ENCODE results near the gene SYT3. TPM values are rescaled to one million over a fixed set of nuclear protein-coding genes. Genes with fewer than 3 reads are reported as not detected.

SYT3 gene, protein sequence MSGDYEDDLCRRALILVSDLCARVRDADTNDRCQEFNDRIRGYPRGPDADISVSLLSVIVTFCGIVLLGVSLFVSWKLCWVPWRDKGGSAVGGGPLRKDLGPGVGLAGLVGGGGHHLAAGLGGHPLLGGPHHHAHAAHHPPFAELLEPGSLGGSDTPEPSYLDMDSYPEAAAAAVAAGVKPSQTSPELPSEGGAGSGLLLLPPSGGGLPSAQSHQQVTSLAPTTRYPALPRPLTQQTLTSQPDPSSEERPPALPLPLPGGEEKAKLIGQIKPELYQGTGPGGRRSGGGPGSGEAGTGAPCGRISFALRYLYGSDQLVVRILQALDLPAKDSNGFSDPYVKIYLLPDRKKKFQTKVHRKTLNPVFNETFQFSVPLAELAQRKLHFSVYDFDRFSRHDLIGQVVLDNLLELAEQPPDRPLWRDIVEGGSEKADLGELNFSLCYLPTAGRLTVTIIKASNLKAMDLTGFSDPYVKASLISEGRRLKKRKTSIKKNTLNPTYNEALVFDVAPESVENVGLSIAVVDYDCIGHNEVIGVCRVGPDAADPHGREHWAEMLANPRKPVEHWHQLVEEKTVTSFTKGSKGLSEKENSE
- total RNA-seq = not detected

GRCh38 chr19:50639121-50640112, at the start of gene SYT3:
SYT3 (minus strand) TSS chr19:50639881; CDS start chr19:50637411, 2,470 bp downstream.
- H3K9me3 Mint-ChIP-seq = peaks cover 7% of the 10 kb centered on the region
- peaks cover 47% of the 10 kb centered on the region for H3K27me3 Mint-ChIP-seq (ENCODE audit: low read depth)
- CTCF ChIA-PET = no interaction called here
- H3K4me1 Mint-ChIP-seq (ENCODE audit: low read depth) = peaks cover 7% of the 10 kb centered on the region
- peaks cover 2% of the 10 kb centered on the region for H3K36me3 Mint-ChIP-seq (ENCODE audit: low read depth)
- peak; percentile 48 for DNase-seq
- H3K4me3 Mint-ChIP-seq = peak within 1 kb of the TSS; percentile 56
- H3K27ac Mint-ChIP-seq = no peak within 1 kb of the TSS
- intact Hi-C loops (cut with micrococcal nuclease) = no loop called here

DNA sequence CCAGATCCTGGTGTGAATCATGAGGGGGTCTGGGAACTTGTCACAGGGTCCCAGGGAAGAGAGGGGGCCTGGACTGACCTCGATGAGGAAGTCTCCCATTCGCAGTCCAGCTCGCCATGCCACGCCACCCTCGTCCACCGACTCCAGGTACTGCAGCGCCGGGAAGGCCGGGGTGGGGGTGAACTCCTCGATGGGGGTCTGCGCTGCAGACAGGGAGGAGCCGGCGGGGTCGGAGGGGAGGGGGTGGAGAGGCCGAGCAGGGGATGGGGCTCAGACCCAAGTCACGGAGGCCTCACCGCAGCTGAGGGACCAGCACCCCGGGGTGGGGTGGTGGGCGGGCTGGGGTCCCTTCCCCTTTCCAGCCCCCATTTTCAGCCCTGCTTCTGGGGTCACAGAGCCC, 49.1 kb upstream of the SYT3 start:
- DNase-seq = no peak
- CTCF ChIA-PET = no interaction called here
- Mint-ChIP-seq H3K36me3 (ENCODE audit: low read depth) (no peaks in the 10 kb centered on the region), H3K27ac (no peak overlapping the region), H3K9me3 (no peaks in the 10 kb centered on the region), H3K4me1 (ENCODE audit: low read depth) (no peaks in the 10 kb centered on the region), H3K4me3 (no peak overlapping the region), H3K27me3 (ENCODE audit: low read depth) (peaks cover 54% of the 10 kb centered on the region)
- intact Hi-C loops (cut with micrococcal nuclease) = no loop called here

DNA sequence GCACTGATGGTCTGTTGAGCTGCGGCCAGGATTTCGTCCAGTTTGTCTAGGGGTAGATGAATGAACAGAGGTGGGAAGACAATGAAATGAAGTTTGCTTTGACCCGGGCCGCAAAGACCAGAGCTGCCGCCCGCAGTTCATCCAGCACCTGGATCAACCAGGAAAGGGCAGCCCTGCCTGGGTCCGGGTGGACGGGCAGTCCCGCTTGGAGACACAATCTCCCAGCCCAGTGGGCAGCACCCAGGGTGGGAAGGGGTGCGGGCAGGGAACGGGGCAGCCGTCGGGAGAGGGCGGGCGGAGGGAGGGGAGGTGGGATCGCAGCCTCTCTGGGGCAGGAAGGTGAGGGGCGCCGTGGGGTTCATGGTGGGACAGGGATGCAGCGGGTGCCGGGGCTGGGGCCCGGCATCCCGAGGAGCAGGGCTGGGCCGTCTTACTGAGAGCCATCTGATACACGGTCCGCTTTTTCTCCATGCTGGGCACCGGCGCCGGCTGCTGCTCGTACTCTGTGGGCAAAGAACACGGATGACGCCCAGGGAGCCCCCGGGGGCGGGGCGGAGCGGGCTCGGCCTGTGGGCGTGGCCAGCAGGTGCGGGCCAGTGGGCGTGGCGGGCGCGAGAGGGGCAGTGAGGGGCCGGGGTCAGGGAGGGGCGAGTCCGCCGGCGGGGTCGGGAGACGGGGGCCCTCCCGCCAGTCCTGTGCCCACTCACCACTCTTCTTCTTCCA, 46.8 kb upstream of the SYT3 start:
- DNase-seq = no peak
- H3K9me3 Mint-ChIP-seq = no peaks in the 10 kb centered on the region
- intact Hi-C loops (cut with micrococcal nuclease) = no loop called here
- H3K27ac Mint-ChIP-seq = no peak overlapping the region
- no peak overlapping the region for H3K4me3 Mint-ChIP-seq
- H3K36me3 Mint-ChIP-seq (ENCODE audit: low read depth) = no peaks in the 10 kb centered on the region
- peaks cover 40% of the 10 kb centered on the region for H3K27me3 Mint-ChIP-seq (ENCODE audit: low read depth)
- H3K4me1 Mint-ChIP-seq (ENCODE audit: low read depth) = no peaks in the 10 kb centered on the region
- CTCF ChIA-PET = no interaction called here

DNA sequence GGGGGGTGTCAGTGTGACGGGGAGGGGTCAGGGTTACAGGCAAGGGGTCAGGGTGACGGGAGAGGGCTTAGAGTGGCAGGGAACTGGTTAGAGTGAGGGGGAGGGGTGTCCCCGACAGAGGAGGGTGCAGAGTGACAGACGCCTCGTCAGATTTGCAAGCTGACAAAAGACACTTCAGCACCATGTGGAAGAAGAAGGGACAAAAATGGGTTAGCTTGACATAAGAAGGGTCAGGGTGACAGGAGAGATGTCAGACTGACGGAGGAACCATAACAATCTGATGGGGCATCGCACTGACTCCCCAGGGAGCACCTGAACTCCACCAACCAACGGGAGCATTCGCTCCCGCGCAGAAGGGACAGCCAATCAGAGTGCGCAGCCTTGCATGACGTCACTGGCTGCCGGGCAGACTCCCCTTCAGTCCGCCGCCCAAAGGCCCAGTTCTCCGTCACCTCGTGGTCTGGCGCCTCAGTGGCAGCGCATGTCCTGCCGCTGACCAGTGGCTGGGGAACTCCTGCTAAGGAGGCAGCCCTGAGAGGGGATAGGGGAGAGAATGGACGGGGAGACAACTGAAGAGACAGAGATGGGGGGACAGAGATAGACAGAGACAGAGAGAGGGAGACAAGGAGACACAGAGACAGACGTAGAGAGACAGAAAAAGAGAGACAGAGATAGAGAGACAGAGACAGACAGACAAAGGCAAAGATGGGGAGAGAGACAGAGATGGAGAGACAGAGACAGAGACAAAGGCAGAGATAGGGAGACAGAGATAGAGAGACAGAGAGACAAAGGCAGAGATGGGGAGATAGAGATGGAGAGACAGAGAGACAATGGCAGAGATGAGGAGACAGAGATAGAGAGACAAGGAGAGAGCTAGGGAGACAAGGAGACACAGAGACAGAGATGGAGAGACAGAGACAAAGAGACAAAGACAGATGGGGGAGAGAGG, 39.8 kb upstream of the SYT3 start:
- no peaks in the 10 kb centered on the region for H3K36me3 Mint-ChIP-seq (ENCODE audit: low read depth)
- intact Hi-C loops (cut with micrococcal nuclease) = no loop called here
- CTCF ChIA-PET = no interaction called here
- H3K9me3 Mint-ChIP-seq = no peaks in the 10 kb centered on the region
- H3K4me1 Mint-ChIP-seq (ENCODE audit: low read depth) = peaks cover 6% of the 10 kb centered on the region
- no peak overlapping the region for H3K27ac Mint-ChIP-seq
- no peak overlapping the region for H3K4me3 Mint-ChIP-seq
- peaks cover 50% of the 10 kb centered on the region for H3K27me3 Mint-ChIP-seq (ENCODE audit: low read depth)
- peak; percentile 75 for DNase-seq

GRCh38 chr19:50678323-50678722, 38.6 kb upstream of the SYT3 start:
- intact Hi-C loops (cut with micrococcal nuclease) = no loop called here
- CTCF ChIA-PET = no interaction called here
- H3K9me3 Mint-ChIP-seq = no peaks in the 10 kb centered on the region
- peaks cover 6% of the 10 kb centered on the region for H3K4me1 Mint-ChIP-seq (ENCODE audit: low read depth)
- no peaks in the 10 kb centered on the region for H3K36me3 Mint-ChIP-seq (ENCODE audit: low read depth)
- no peak overlapping the region for H3K4me3 Mint-ChIP-seq
- DNase-seq = no peak
- H3K27me3 Mint-ChIP-seq (ENCODE audit: low read depth) = peaks cover 55% of the 10 kb centered on the region
- H3K27ac Mint-ChIP-seq = no peak overlapping the region

DNA sequence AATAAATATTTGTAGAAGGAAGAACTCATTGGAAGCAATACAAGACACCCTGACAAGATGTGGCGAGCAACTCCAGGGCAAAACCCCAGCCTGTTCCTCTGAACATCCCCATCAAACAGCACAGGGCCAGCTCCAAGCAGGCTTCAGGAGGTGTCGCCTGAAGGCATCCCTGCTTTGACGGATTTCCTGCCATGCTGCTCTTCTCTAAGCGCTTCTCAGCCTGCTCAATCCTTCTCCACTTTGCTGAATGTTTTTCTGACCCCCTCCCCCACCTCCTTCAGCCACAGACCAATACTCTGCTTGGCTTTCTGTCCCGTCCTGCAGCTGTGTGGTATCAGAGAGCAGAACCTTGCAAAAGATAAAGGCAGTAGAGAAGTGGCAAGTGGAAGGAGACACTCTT, 38.0 kb upstream of the SYT3 start:
- DNase-seq = no peak
- H3K36me3 Mint-ChIP-seq (ENCODE audit: low read depth) = no peaks in the 10 kb centered on the region
- H3K27me3 Mint-ChIP-seq (ENCODE audit: low read depth) = peaks cover 62% of the 10 kb centered on the region
- no peak overlapping the region for H3K27ac Mint-ChIP-seq
- H3K4me1 Mint-ChIP-seq (ENCODE audit: low read depth) = peaks cover 6% of the 10 kb centered on the region
- no peak overlapping the region for H3K4me3 Mint-ChIP-seq
- CTCF ChIA-PET = no interaction called here
- H3K9me3 Mint-ChIP-seq = no peaks in the 10 kb centered on the region
- intact Hi-C loops (cut with micrococcal nuclease) = no loop called here

GRCh38 chr19:50676625-50677197, 37.0 kb upstream of the SYT3 start:
- intact Hi-C loops (cut with micrococcal nuclease) = no loop called here
- Mint-ChIP-seq H3K27me3 (ENCODE audit: low read depth) (peaks cover 66% of the 10 kb centered on the region), H3K4me1 (ENCODE audit: low read depth) (peaks cover 6% of the 10 kb centered on the region), H3K4me3 (no peak overlapping the region), H3K36me3 (ENCODE audit: low read depth) (no peaks in the 10 kb centered on the region), H3K27ac (no peak overlapping the region), H3K9me3 (no peaks in the 10 kb centered on the region)
- CTCF ChIA-PET = no interaction called here
- no peak for DNase-seq

DNA sequence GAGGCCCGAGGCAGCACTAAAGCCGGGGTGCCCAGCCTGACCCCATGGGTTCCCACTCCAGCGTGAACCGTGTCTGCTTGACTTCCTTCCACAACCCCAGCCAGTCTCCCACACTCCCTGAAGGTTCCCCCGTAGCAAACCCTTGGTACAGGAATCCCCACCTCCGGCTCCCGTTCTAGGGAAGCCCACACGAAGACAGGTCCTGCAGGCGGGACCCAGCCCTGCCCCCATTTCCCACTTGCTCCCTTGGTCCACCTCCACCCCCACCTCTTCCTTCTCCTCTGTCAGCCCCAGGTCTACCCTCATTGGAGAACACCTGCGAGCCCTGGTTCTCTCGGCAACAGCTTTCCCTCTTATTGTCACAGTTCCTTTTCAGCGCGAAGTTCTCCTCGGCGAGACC, 33.4 kb upstream of the SYT3 start:
- DNase-seq = no peak
- intact Hi-C loops (cut with micrococcal nuclease) = no loop called here
- Mint-ChIP-seq H3K4me1 (ENCODE audit: low read depth) (no peaks in the 10 kb centered on the region), H3K9me3 (no peaks in the 10 kb centered on the region), H3K27me3 (ENCODE audit: low read depth) (peaks cover 67% of the 10 kb centered on the region), H3K27ac (no peak overlapping the region), H3K36me3 (ENCODE audit: low read depth) (no peaks in the 10 kb centered on the region), H3K4me3 (no peak overlapping the region)
- CTCF ChIA-PET = no interaction called here

DNA sequence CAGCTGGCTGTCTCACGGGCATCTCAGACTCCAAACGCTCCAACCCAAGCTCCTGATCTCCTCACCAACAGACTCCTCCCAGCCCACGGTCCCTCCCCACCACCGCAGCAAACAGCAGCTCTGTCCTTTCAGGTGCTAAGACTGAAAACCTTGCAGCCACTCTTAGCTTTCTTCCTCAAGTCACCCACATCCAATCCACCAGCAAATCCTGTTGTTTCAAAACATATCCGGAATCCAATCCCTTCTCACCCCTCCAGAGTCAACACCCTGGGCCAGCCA, 30.4 kb upstream of the SYT3 start:
- Mint-ChIP-seq H3K27ac (no peak overlapping the region), H3K4me1 (ENCODE audit: low read depth) (no peaks in the 10 kb centered on the region), H3K9me3 (no peaks in the 10 kb centered on the region), H3K27me3 (ENCODE audit: low read depth) (peaks cover 47% of the 10 kb centered on the region), H3K4me3 (no peak overlapping the region), H3K36me3 (ENCODE audit: low read depth) (no peaks in the 10 kb centered on the region)
- intact Hi-C loops (cut with micrococcal nuclease) = no loop called here
- CTCF ChIA-PET = interaction anchor here (0.7 to 1.3 kb wide), 5 partner anchors 15 to 820 kb away, joined by 3 to 5 read pairs (median 3); no protein-coding TSS in a partner anchor
- DNase-seq = no peak

GRCh38 chr19:50669302-50670101, 29.8 kb upstream of the SYT3 start:
- peak; percentile 58 for DNase-seq
- peaks cover 50% of the 10 kb centered on the region for H3K27me3 Mint-ChIP-seq (ENCODE audit: low read depth)
- CTCF ChIA-PET = interaction anchor here (0.7 to 1.3 kb wide), 5 partner anchors 14 to 819 kb away, joined by 3 to 5 read pairs (median 3); no protein-coding TSS in a partner anchor
- no peaks in the 10 kb centered on the region for H3K4me1 Mint-ChIP-seq (ENCODE audit: low read depth)
- no peaks in the 10 kb centered on the region for H3K9me3 Mint-ChIP-seq
- no peak overlapping the region for H3K27ac Mint-ChIP-seq
- no peaks in the 10 kb centered on the region for H3K36me3 Mint-ChIP-seq (ENCODE audit: low read depth)
- H3K4me3 Mint-ChIP-seq = no peak overlapping the region
- intact Hi-C loops (cut with micrococcal nuclease) = no loop called here
